ENCODE data around the gene HMGCR. TPM values are rescaled to one million over a fixed set of nuclear protein-coding genes. Genes with fewer than 3 reads are reported as not detected.

Gene HMGCR
- total RNA-seq, 1 experiment from 2014 or later = 178 TPM

DNA sequence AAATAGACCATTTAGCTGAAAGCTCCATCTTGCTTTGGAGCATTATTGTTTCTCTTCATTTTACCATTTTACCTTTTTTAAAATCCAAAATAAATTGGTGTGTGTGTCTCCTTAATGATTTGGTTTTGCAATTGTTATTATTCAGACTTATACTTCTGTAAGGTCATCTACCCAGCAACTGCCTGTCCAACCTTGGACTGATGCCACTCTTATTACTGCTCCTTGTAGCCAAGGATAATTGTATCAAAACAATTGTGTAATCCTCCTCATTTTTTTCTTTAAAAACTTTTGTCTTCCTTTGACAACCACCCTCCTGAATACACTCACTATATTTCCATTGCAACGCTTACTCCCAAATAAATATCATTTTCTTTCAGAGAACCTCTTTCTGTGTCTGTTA lies 30.3 kb upstream of the HMGCR start:
- Histone ChIP-seq H2BK120ac (ENCODE audit: low read depth, low read length, poor library complexity, severe bottlenecking) (no peak overlapping the region), H2BK12ac (ENCODE audit: insufficient read length, low read depth, low read length) (no peak overlapping the region), H3K27ac (ENCODE audit: insufficient read length, low read depth, low read length) (no peak overlapping the region), H2AK5ac (ENCODE audit: insufficient read length, low read length) (no peak overlapping the region), H2BK15ac (ENCODE audit: low read depth, low read length) (no peak overlapping the region), H3K14ac (ENCODE audit: insufficient read depth, low read length) (no peak overlapping the region), H3K56ac (ENCODE audit: insufficient read length, low read depth, low read length) (no peak overlapping the region), H3K4ac (ENCODE audit: low read depth, low read length) (no peak overlapping the region), H2BK20ac (ENCODE audit: low read depth, low read length, poor library complexity, severe bottlenecking) (no peak overlapping the region), H3K4me2 (ENCODE audit: insufficient read depth, insufficient read length, low read length) (no peak overlapping the region), H2BK5ac (ENCODE audit: insufficient read length, low read length) (no peak overlapping the region), H3K27me3 (ENCODE audit: insufficient read depth, low read length) (no peaks in the 10 kb centered on the region), H4K5ac (ENCODE audit: insufficient read length, low read depth, low read length) (no peak overlapping the region), H4K20me1 (ENCODE audit: control insufficient read depth, insufficient read depth, insufficient read length) (no peaks in the 10 kb centered on the region), H3K79me2 (ENCODE audit: insufficient read depth, low read length) (no peaks in the 10 kb centered on the region), H3K18ac (ENCODE audit: insufficient read length, low read depth, low read length) (no peak overlapping the region), H3K9me3 (ENCODE audit: control insufficient read depth, low read depth, low read length) (no peaks in the 10 kb centered on the region), H2AFZ (ENCODE audit: low read length) (no peak overlapping the region), H3T11ph (ENCODE audit: low read length) (no peak overlapping the region), H3K9ac (ENCODE audit: extremely low read depth, insufficient read length, low read length) (no peak overlapping the region), H4K91ac (ENCODE audit: insufficient read length, low read depth, low read length) (no peak overlapping the region), H3K4me1 (ENCODE audit: insufficient read depth, low read length) (no peaks in the 10 kb centered on the region), H3K23me2 (ENCODE audit: insufficient read length, low read depth, low read length, poor library complexity, severe bottlenecking) (no peaks in the 10 kb centered on the region), H3K23ac (ENCODE audit: insufficient read length, low read depth, low read length) (no peak overlapping the region), H3K79me1 (ENCODE audit: insufficient read depth, low read depth, low read length, poor library complexity, severe bottlenecking) (no peaks in the 10 kb centered on the region), H4K8ac (replicated peaks; ENCODE audit: insufficient read length, low read depth, low read length) (no peak overlapping the region)
- Mint-ChIP-seq H3K27me3 (ENCODE audit: low read depth) (no peaks in the 10 kb centered on the region; the same call in 1 of the 2 replicates), H3K9me3 (no peaks in the 10 kb centered on the region; a peak in 1 of 5 replicates), H3K36me3 (ENCODE audit: insufficient read depth in 1 of 3, low read depth in 3 of 3) (no peaks in the 10 kb centered on the region; a peak in 1 of 7 replicates), H3K27ac (no peak overlapping the region), H3K4me1 (peaks cover 7 to 8% of the 10 kb centered on the region in 2 experiments; a peak in 2 of 4 replicates), H3K4me3 (no peak overlapping the region)
- no peak for TF ChIP-seq CTCF (conservative IDR thresholded peaks at IDR 0.05)
- DNase-seq = no peak
- WGBS (ENCODE audit: extremely low coverage, insufficient read length, low lambda C conversion rate) = no CpG with 5 or more reads among the region's 1 CpG
